ENCODE data around the gene MRTFA.

The MRTFA gene

GRCh38 chr22:40368836-40369235 lies 267.7 kb downstream of the MRTFA start:
- Histone ChIP-seq H3K27ac (no peak overlapping the region), H3K36me3 (peaks cover 42% of the 10 kb centered on the region)

GRCh38 chr22:40368016-40368415 lies 268.5 kb downstream of the MRTFA start:
- Histone ChIP-seq H3K4me3 (ENCODE audit: low read depth in 1 of 2, low read length in 1 of 2) (no peak overlapping the region), H3K9me3 (no peaks in the 10 kb centered on the region), H3K27me3 (no peaks in the 10 kb centered on the region), H3K36me3 (peaks cover 42% of the 10 kb centered on the region), H3K27ac (no peak overlapping the region), H3K4me1 (ENCODE audit: control insufficient read depth in 1 of 2, insufficient read depth in 1 of 2, low read depth in 1 of 2, low read length in 1 of 2) (peaks cover 6 to 7% of the 10 kb centered on the region in 2 experiments)
- TF ChIP-seq, protein P1, sequence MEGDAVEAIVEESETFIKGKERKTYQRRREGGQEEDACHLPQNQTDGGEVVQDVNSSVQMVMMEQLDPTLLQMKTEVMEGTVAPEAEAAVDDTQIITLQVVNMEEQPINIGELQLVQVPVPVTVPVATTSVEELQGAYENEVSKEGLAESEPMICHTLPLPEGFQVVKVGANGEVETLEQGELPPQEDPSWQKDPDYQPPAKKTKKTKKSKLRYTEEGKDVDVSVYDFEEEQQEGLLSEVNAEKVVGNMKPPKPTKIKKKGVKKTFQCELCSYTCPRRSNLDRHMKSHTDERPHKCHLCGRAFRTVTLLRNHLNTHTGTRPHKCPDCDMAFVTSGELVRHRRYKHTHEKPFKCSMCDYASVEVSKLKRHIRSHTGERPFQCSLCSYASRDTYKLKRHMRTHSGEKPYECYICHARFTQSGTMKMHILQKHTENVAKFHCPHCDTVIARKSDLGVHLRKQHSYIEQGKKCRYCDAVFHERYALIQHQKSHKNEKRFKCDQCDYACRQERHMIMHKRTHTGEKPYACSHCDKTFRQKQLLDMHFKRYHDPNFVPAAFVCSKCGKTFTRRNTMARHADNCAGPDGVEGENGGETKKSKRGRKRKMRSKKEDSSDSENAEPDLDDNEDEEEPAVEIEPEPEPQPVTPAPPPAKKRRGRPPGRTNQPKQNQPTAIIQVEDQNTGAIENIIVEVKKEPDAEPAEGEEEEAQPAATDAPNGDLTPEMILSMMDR (IDR thresholded peaks at IDR 0.05): no peak

More at GRCh38 chr22:40368836-40369235, 267.7 kb downstream of the MRTFA start:
- TF ChIP-seq, protein P1 (IDR thresholded peaks at IDR 0.05): no peak
- no peaks in the 10 kb centered on the region for H3K9me3 ChIP-seq
- H3K4me1 ChIP-seq (ENCODE audit: control insufficient read depth in 1 of 2, insufficient read depth in 1 of 2, low read depth in 1 of 2, low read length in 1 of 2): peaks cover 6 to 7% of the 10 kb centered on the region in 2 experiments
- H3K27me3 ChIP-seq: no peaks in the 10 kb centered on the region
- H3K4me3 ChIP-seq (ENCODE audit: low read depth in 1 of 2, low read length in 1 of 2): no peak overlapping the region

DNA sequence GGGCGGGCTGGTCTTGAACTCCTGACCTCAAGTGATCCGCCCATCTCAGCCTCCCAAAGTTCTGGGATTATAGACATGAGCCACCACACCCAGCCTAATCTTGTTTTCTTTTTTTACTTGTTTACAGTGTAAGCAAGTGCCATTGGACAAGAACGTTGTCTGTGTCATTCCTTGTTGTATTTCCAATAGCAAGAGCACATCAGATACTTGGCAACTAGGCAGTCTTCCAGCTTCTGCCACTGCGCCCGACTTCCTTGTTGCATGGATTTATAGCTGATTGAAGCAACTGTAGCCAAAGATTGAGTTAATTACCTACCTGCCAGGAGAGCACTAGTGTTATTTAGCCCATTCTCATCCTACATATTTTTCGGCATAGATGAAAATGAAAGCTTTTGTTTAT lies 269.2 kb downstream of the MRTFA start:
- peaks cover 49% of the 10 kb centered on the region for H3K36me3 ChIP-seq

GRCh38 chr22:40366068-40366467 lies 270.5 kb downstream of the MRTFA start:
- H3K9me3 ChIP-seq: no peaks in the 10 kb centered on the region
- peaks cover 3% of the 10 kb centered on the region in 2 experiments for H3K4me1 ChIP-seq (ENCODE audit: control insufficient read depth in 1 of 2, insufficient read depth in 1 of 2, low read depth in 1 of 2, low read length in 1 of 2)
- TF ChIP-seq, protein P1 (IDR thresholded peaks at IDR 0.05): no peak
- H3K36me3 ChIP-seq: peaks cover 61% of the 10 kb centered on the region
- H3K27ac ChIP-seq: no peak overlapping the region
- no peak overlapping the region for H3K4me3 ChIP-seq (ENCODE audit: low read depth in 1 of 2, low read length in 1 of 2)
- no peaks in the 10 kb centered on the region for H3K27me3 ChIP-seq

More for the DNA sequence above, 269.2 kb downstream of the MRTFA start:
- TF ChIP-seq, protein P1 (IDR thresholded peaks at IDR 0.05): no peak
- Histone ChIP-seq H3K27me3 (no peaks in the 10 kb centered on the region), H3K4me1 (ENCODE audit: control insufficient read depth in 1 of 2, insufficient read depth in 1 of 2, low read depth in 1 of 2, low read length in 1 of 2) (peaks cover 6 to 7% of the 10 kb centered on the region in 2 experiments), H3K27ac (no peak overlapping the region), H3K4me3 (ENCODE audit: low read depth in 1 of 2, low read length in 1 of 2) (no peak overlapping the region), H3K9me3 (no peaks in the 10 kb centered on the region)

DNA sequence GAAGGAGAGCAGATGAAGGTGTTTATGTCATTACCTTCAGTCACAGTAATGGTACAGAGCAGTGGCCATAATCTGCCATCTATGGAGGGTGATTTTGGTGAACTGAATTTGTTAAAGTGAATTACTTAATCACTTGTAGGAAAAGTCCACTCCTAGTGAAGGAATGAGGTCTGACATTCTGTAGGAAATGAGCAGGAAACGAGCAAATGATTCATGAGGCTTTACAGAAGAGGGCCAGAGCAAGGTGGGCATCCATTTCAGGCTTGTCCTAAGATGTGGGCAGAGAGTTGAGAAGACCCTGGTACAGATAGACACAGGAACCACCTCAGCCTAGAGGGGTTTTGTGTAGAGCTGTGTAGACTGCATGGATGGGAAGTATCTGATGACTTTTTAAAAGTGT lies 272.1 kb downstream of the MRTFA start:
- Histone ChIP-seq H3K9me3 (no peaks in the 10 kb centered on the region), H3K4me3 (ENCODE audit: low read depth in 1 of 2, low read length in 1 of 2) (no peak overlapping the region), H3K36me3 (peaks cover 78% of the 10 kb centered on the region), H3K27me3 (no peaks in the 10 kb centered on the region), H3K4me1 (ENCODE audit: control insufficient read depth in 1 of 2, insufficient read depth in 1 of 2, low read depth in 1 of 2, low read length in 1 of 2) (no peaks in the 10 kb centered on the region), H3K27ac (no peak overlapping the region)
- TF ChIP-seq, protein P1 (IDR thresholded peaks at IDR 0.05): no peak

DNA sequence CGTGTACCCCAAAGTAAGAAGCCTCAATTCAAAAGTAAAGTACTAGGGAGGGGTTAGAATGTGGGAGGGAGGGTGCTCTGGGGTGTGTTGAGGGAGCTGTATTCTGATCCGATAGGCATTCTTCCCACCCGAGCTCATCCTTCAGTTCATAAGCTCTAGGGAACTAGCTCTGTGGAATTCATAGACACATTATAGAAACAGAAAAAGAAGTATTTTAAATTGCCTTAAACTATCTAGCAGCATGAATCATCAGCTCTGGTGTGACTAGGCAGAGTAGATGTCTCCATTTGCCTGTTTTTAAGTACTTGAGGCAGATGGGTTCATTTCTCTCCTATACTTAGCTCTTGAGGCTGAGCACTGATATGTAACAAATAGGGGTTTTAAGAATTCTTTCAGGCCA lies 273.5 kb downstream of the MRTFA start:
- no peaks in the 10 kb centered on the region for H3K4me1 ChIP-seq (ENCODE audit: control insufficient read depth in 1 of 2, insufficient read depth in 1 of 2, low read depth in 1 of 2, low read length in 1 of 2)
- TF ChIP-seq, protein P1 (IDR thresholded peaks at IDR 0.05): no peak
- no peaks in the 10 kb centered on the region for H3K27me3 ChIP-seq
- no peaks in the 10 kb centered on the region for H3K9me3 ChIP-seq
- peaks cover 88% of the 10 kb centered on the region for H3K36me3 ChIP-seq
- H3K27ac ChIP-seq: no peak overlapping the region
- no peak overlapping the region for H3K4me3 ChIP-seq (ENCODE audit: low read depth in 1 of 2, low read length in 1 of 2)
